ENCODE data around the gene ZNF558. TPM values are rescaled to one million over a fixed set of nuclear protein-coding genes. Genes with fewer than 3 reads are reported as not detected.

The ZNF558 gene
- total RNA-seq, 1 experiment from 2014 or later = 16.2 TPM

Other genes with a start within 250 kb of the ZNF558 start
- gene ADAMTS10, start 221.6 kb downstream of the ZNF558 start, total RNA-seq (2014; rRNA removed; shearing (Covaris generic)) = 6.0 and 6.3 TPM in 2 replicates
- gene NFILZ, start 201.7 kb downstream of the ZNF558 start, total RNA-seq (2014; rRNA removed; shearing (Covaris generic)) = not detected in 2 replicates
- not detected in 2 replicates for gene ACTL9, start 133.5 kb downstream of the ZNF558 start, total RNA-seq (2014; rRNA removed; shearing (Covaris generic))
- gene OR2Z1, start 110.7 kb downstream of the ZNF558 start, total RNA-seq (2014; rRNA removed; shearing (Covaris generic)) = not detected in 2 replicates
- gene MBD3L1, start 73 bp upstream of the ZNF558 start, total RNA-seq (2014; rRNA removed; shearing (Covaris generic)) = not detected in 2 replicates
- not detected in 2 replicates for gene MUC16, start 178.1 kb upstream of the ZNF558 start, total RNA-seq (2014; rRNA removed; shearing (Covaris generic))